ENCODE results near the gene FHOD3.

FHOD3 gene

DNA sequence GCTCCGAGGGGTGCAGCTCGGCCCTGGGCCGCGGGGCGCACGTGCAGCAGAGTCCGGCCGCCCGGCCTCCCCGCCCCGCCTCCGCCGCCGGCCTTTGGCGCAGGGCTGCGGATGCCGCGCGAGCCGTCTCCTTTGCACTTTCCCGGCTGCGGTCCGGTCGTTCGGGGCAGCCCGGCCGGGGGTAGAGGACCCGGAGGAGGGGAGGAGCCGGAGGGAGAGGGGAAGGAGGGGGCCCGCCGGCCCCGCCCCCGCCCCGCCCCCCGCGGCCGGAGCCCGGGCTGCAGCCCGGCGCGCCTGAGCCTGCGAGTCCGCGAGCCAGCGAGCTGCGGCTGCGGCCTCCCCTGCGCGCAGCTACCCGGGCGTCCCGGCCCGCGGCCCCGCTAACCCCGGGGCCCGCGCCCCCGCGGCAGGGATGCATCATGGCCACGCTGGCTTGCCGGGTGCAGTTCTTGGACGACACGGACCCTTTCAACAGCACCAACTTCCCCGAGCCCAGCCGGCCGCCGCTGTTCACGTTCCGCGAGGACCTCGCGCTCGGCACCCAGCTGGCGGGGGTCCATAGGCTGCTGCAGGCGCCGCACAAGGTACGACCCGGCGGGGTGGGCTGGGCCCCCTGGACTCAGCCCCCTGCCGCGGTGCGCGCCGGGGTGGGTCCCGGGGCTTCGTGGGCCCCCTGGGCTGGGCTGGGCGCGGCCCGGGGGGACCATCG lies at the start of gene FHOD3:
Gene FHOD3, plus strand, starts transcription at position 297 of the 709 bp plus-strand sequence. Its CDS starts 123 bp downstream, at position 420.
- no peak for DNase-seq

GRCh38 chr18:36249392-36249791 lies 48.1 kb upstream of the FHOD3 start:
- no peak for DNase-seq

GRCh38 chr18:36250827-36251226 lies 46.7 kb upstream of the FHOD3 start:
- DNase-seq, result no peak

GRCh38 chr18:36255072-36255698 lies 42.3 kb upstream of the FHOD3 start:
- DNase-seq, result no peak

GRCh38 chr18:36256094-36256493 lies 41.4 kb upstream of the FHOD3 start:
- DNase-seq, result no peak

DNA sequence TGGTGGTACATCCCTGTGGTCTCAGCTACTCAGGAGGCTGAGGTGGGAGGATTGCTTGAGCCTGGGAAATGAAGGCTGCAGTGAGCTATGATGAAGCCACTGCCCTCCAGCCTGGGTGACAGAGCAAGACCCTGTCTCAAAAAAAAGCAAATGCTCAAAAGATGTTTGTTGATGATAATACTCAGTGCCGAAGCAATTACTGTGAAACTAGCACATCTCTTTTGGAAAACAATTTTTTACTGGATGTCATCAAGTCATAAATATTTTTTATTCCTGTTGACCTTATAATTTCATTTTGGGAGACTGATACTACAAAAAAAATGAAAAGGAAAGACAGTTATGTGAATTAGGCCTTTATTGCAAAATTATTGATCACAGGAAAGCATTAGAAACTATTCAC lies 34.5 kb upstream of the FHOD3 start:
- no peak for DNase-seq

- no peak for DNase-seq
These were observed 33.2 kb upstream of the FHOD3 start for GRCh38 chr18:36264283-36264682.

GRCh38 chr18:36265015-36265414 lies 32.5 kb upstream of the FHOD3 start:
- DNase-seq, result no peak

DNA sequence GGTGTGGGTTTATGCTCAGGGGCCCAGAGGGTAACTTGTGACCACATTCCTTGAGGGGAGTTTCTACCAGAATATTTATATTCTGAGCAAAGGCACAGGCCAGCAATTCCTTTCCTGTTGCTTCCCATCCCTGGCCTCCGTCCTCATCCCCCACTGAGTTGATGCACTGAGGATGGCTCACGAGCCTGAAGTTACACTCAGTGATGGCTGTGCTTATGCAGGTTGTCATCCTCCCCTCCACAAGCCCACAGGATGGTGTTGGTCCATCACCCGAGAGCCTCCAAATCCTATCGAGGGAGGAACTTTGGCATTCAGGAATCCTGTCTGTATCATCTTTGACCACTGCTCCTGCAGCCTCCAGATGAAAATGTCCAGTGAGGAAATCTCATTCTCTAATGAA lies 28.4 kb upstream of the FHOD3 start:
- DNase-seq, result no peak

- DNase-seq, result no peak
These were observed 26.4 kb upstream of the FHOD3 start for GRCh38 chr18:36271153-36271552.

DNA sequence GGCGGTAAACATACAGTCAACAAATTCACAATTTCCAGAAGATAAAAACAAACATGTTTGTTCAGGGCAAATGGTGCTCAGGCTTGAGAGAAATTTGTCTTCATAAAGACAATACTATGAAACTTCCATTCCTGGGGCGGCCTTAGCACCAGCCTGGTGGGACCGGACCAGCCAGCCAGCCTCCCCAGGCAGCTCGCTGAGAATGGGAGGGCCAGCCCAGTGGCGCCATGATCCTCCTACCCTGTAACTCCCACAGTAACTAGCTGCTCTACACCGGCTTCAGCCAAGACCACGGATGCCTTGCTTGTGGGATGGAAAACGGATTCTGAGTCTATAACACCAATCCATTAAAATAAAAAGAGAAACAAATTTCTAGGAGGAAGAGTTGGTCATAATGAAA lies 24.2 kb upstream of the FHOD3 start:
- no peak for DNase-seq

- no peak for DNase-seq
These were observed 23.3 kb upstream of the FHOD3 start for GRCh38 chr18:36274083-36274715.

DNA sequence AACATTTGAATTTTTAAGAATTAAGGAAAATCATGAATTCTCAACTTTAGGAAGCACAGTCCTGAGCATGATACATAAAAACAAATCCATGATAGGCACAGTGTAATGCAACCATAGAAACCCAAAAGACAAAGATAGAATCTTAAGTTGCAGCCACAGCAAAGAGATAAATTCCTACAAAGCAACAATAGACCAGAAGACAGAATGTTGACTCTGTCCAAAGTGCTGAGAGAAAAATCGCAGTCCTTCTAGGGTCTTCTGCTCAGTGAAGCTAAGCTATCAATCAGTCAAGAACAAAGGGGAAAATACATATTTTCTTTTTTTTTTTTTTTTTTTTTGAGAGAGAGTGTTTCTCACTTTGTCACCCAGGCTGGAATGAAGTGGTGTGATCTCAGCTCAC lies 22.0 kb upstream of the FHOD3 start:
- no peak for DNase-seq

DNA sequence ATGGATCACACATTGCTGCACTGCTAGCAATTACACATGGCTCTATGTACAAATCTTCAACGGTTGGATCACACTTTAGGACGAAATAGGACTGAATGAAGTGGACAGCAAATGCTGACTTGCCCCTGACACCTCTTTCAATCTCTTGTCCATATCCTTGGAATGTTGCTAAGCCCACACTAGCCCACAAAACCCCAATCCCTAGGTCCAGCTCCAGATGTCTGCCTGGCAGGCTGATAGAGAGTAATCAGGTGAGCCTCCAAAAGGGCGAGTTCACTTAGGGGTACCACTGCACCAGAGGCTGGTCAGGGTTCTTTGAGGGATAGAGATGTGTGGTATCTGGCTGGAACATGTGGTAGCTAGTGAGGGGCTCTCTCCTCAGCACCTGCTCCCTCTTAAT lies 18.5 kb upstream of the FHOD3 start:
- DNase-seq, result no peak

DNA sequence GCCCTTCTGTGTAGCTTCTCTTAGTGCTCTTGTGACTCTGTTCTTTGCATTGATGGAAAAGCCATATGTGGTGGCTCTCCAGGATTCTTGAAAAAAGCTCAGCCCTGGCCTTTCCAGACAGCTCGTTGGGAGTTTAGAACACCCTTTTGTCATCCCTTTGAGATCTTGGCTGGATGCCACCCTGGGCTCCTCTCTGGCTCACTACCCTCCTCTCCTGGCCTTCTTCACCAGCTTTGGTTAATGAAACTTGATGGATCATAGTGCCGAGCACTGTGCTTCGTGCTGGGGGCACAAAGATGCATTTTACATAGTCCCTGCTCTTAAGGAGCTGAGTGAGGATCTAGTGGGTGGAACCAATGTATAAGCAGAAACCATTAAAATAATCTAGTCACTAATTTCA lies 15.6 kb upstream of the FHOD3 start:
- DNase-seq, result no peak

- DNase-seq, result no peak
These were observed 14.1 kb upstream of the FHOD3 start for GRCh38 chr18:36283448-36283847.

- no peak for DNase-seq
These were observed 13.2 kb upstream of the FHOD3 start for GRCh38 chr18:36284268-36284667.

DNA sequence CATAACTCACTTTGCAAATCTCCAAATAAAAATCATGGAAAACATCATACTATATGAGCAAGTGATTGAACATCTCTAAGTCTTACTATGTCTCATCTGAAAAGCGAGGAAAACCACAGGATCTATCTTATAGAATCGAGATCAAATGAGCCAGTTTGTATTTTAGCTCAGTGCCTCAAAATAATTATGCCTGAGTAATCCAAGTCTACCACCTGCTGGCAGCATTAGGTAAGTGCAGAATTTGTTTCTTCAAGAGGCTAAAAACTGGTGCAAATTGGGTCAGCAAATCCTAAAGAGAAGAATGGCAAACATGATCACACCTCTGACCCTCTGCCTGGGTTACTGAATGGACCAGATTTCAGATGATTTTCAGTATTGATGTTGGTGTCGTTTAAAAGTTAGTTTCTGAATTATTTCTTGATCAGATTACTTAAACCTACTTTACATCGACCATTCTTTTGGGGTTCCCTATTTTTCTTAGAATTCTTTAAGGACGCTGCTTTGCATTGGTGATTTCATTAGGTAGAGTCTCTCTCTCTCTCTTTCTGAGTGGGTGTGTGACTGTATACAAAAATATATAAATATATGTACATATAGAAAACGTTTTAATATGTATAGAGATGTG lies 12.7 kb upstream of the FHOD3 start:
- no peak for DNase-seq

GRCh38 chr18:36287653-36288052 lies 9.9 kb upstream of the FHOD3 start:
- DNase-seq, result no peak

DNA sequence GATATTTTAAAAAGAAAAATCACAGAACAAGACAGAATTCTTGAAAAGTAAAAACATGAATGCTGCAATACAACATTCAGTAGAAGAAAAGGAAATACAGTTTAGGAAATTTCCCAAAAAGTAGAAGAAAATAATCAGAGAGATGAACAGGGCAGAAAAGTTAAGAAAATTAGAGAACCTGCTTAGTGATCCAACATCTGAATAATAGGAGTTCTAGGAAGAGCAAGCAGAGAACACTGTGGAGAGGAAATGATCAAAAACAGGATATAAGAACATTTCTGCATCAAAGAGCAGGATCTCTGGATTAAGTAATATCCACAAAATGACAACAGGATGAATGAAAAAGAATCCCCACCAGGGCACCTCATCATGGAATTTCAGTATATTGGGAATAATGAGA lies 8.8 kb upstream of the FHOD3 start:
- no peak for DNase-seq

DNA sequence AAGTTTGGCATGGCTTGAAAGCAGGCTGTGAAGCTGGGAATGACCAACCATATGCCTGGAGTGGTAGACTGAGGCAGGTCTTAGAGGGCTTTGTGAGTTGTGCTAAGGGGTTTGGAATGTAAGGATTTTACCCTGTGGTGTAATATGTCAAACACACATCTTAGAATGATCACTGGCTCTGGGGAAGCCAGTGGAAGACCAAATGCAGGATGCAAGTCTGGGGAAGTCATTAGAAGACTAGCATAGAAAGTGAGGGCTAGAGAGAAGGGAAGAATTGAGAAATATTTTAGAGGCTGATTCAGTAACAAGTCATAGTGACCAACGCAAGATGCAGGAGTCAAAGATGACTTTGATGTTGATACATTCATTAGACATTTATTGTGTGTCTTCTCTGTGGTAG lies 3.5 kb upstream of the FHOD3 start:
- no peak for DNase-seq

GRCh38 chr18:36295214-36295613 lies 2.3 kb upstream of the FHOD3 start:
- DNase-seq, result no peak

- DNase-seq, result no peak
These were observed 1.6 kb upstream of the FHOD3 start for GRCh38 chr18:36295880-36296301.

Measured in activated effector memory CD4-positive, alpha-beta T cell treated with Interleukin-2 at 50 U/mL for 16 hours (primary cell).